Activated naive CD8-positive, alpha-beta T cell treated with anti-CD3 and anti-CD28 coated beads, Interleukin-2, amount 10 ng/mL, durations not matched to agents 7 days and 5 days (primary cell): ENCODE data around the gene PLEKHD1. TPM values are rescaled to one million over a fixed set of nuclear protein-coding genes. Genes with fewer than 3 reads are reported as not detected.
"Not testable (repeated sequence)": the region's sequence is repeated elsewhere in the genome, so short reads cannot be mapped to it uniquely, and the experiment has no call there.

ENCODE experiments used
- ATAC-seq: fragments of 150-1000 bp; cut with Tn5 transposase; one replicate; pipeline ENCODE4 v1.10.0; 2021; ENCODE audit warnings: low read depth, moderate library complexity
- POLR2A ChIA-PET: fragments of 350-600 bp; sonication (Branson Sonifier 250); formaldehyde crosslinking; loops from one replicate; lab custom pipeline; 2021; ENCODE audit warnings: antibody characterized with exemption; lab: Charles Lee
- DNase-seq: peaks from one replicate; pipeline ENCODE4 v3.0.0; 2021
- H3K27ac Mint-ChIP-seq: one replicate; pipeline ENCODE4 v1.8.0; 2022; ENCODE audit warnings: mild to moderate bottlenecking, mixed read lengths
- H3K27me3 Mint-ChIP-seq: one replicate; pipeline ENCODE4 v1.8.0; 2022; ENCODE audit warnings: mild to moderate bottlenecking, moderate library complexity, mixed read lengths
- H3K36me3 Mint-ChIP-seq: one replicate; pipeline ENCODE4 v1.8.0; 2021; ENCODE audit warnings: mild to moderate bottlenecking, mixed read lengths
- H3K4me1 Mint-ChIP-seq: one replicate; pipeline ENCODE4 v1.8.0; 2021; ENCODE audit warnings: mixed read lengths
- H3K4me3 Mint-ChIP-seq: one replicate; pipeline ENCODE4 v1.8.0; 2022; ENCODE audit warnings: mild to moderate bottlenecking, moderate library complexity, mixed read lengths
- H3K9me3 Mint-ChIP-seq: one replicate; pipeline ENCODE4 v1.8.0; 2021; ENCODE audit warnings: mixed read lengths
- total RNA-seq, 2 experiments: library from RNA; stranded (reverse); gene quantifications; one replicate each; pipeline ENCODE4 v1.2.3, GENCODE V29; 2021

The PLEKHD1 gene
- total RNA-seq, 2 experiments from 2014 or later, result 0.08 to 0.11 TPM

DNA sequence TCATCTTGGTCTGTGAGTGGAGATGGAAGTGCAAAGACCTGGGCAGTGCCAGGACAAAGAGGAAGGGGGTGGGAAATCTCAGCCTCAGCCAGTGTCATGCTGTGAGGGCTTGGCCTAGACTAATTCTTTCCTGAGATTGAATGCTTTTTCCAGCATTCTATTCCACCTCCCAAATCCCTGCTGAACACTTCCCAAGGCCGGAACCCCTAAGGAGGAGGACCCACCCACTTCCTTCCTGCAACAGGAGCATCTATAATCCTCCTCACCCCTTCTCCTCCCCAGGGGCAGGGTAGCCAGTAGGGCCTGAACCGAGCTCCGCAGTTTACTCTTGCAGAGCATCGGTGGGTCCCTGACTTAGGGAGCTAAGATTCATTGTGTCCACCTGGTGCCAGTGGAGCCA, 3.2 kb downstream of the PLEKHD1 start:
- no peaks in the 10 kb centered on the region for H3K9me3 Mint-ChIP-seq
- no peak for ATAC-seq
- no peak for DNase-seq
- no peaks in the 10 kb centered on the region for H3K36me3 Mint-ChIP-seq
- H3K4me3 Mint-ChIP-seq, result no peak overlapping the region
- peaks cover 4% of the 10 kb centered on the region for H3K4me1 Mint-ChIP-seq
- POLR2A ChIA-PET, result no interaction called here
- peaks cover 52% of the 10 kb centered on the region for H3K27me3 Mint-ChIP-seq
- H3K27ac Mint-ChIP-seq, result no peak overlapping the region

DNA sequence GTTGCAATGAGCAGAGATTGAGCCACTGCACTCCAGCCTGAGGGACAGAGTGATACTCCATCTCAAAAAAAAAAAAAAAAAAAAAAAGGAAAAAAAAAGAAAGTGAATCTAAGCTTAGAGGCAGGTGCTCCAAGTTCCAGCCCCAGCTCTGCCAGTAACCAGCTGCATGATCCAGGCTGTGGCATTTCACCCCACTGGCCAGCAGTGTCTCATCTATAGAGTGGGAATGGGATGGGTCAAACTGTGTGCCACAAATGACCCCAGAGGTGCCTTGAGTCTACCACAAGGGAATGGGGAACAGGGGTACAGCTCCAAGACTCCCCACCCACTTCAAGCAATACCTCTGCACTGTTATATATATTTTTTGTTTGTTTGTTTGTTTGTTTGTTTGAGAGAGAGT, 5.0 kb downstream of the PLEKHD1 start:
- POLR2A ChIA-PET, result no interaction called here
- no peaks in the 10 kb centered on the region for H3K36me3 Mint-ChIP-seq
- no peak for DNase-seq
- H3K27me3 Mint-ChIP-seq, result peaks cover 39% of the 10 kb centered on the region
- no peaks in the 10 kb centered on the region for H3K4me1 Mint-ChIP-seq
- no peak overlapping the region for H3K27ac Mint-ChIP-seq
- no peaks in the 10 kb centered on the region for H3K9me3 Mint-ChIP-seq
- ATAC-seq, result no peak
- no peak overlapping the region for H3K4me3 Mint-ChIP-seq

DNA sequence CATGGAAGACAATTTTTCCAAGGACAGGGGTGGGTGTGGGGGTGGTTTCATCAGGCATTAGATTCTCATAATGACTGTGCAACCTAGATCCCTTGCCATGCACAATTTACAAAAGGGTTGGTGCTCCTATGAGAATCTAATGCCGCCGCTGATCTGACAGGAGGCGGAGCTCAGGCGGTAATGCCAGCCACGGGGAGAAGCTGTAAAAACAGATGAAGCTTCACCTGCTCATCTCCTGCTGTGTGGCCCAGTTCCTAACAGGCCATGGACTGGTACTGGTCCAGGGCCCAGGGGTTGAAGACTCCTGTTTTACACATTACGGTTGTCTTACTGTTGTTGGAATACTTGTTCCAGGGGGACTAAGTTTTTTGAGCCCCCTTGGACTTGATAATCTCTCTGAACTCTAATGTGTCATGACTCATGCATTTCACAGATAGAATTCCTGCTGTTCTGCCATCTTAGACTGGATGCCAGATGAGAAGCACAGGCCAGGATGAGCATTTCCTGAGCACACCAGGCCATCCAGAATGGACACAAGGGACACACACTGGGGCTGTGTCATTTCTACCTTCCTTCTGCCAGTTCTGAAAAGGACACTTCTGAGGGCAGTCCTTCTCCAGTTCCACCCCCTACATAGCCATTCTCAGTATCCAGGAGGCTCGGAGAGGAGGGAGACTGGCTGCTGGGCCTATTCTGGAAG, 5.8 kb downstream of the PLEKHD1 start:
- no peak for ATAC-seq
- no peaks in the 10 kb centered on the region for H3K4me1 Mint-ChIP-seq
- no peak for DNase-seq
- peaks cover 35% of the 10 kb centered on the region for H3K27me3 Mint-ChIP-seq
- no peaks in the 10 kb centered on the region for H3K9me3 Mint-ChIP-seq
- no peak overlapping the region for H3K27ac Mint-ChIP-seq
- no peaks in the 10 kb centered on the region for H3K36me3 Mint-ChIP-seq
- H3K4me3 Mint-ChIP-seq, result no peak overlapping the region
- POLR2A ChIA-PET, result no interaction called here

DNA sequence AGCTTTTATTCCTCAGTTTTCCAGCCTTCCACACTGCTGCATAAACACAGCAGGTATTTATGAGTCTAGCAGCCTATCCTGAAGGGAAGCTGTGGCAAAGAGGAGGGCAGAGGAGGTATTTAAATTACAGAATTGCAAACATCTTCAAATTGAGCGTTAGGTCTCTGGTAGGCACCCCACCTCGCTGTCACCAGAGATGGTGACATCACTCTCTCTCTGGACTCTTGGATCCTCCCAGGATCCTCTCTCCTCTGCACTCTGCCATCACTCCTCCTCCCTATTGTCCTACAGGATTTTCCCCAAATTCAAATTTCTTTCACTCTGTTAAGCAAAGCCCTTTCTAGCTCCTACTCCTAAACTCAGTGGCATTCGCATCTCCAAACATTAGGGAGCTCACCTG, 6.7 kb downstream of the PLEKHD1 start:
- ATAC-seq (no peak), DNase-seq (no peak)
- Mint-ChIP-seq H3K4me3 (no peak overlapping the region), H3K9me3 (no peaks in the 10 kb centered on the region), H3K27me3 (peaks cover 29% of the 10 kb centered on the region), H3K4me1 (no peaks in the 10 kb centered on the region), H3K27ac (no peak overlapping the region), H3K36me3 (no peaks in the 10 kb centered on the region)
- POLR2A ChIA-PET, result no interaction called here

- DNase-seq (no peak), ATAC-seq (no peak)
- Mint-ChIP-seq H3K9me3 (no peaks in the 10 kb centered on the region), H3K4me3 (no peak overlapping the region), H3K36me3 (no peaks in the 10 kb centered on the region), H3K4me1 (no peaks in the 10 kb centered on the region), H3K27ac (no peak overlapping the region), H3K27me3 (peaks cover 14% of the 10 kb centered on the region)
- POLR2A ChIA-PET, result no interaction called here
Measured at GRCh38 chr14:69493038-69493437, 8.5 kb downstream of the PLEKHD1 start.

- Mint-ChIP-seq H3K27me3 (peaks cover 12% of the 10 kb centered on the region), H3K4me1 (no peaks in the 10 kb centered on the region), H3K9me3 (no peaks in the 10 kb centered on the region), H3K36me3 (no peaks in the 10 kb centered on the region), H3K4me3 (no peak overlapping the region), H3K27ac (no peak overlapping the region)
- DNase-seq, result no peak
- no peak for ATAC-seq
- POLR2A ChIA-PET, result no interaction called here
Measured at GRCh38 chr14:69493791-69494190, 9.3 kb downstream of the PLEKHD1 start.

DNA sequence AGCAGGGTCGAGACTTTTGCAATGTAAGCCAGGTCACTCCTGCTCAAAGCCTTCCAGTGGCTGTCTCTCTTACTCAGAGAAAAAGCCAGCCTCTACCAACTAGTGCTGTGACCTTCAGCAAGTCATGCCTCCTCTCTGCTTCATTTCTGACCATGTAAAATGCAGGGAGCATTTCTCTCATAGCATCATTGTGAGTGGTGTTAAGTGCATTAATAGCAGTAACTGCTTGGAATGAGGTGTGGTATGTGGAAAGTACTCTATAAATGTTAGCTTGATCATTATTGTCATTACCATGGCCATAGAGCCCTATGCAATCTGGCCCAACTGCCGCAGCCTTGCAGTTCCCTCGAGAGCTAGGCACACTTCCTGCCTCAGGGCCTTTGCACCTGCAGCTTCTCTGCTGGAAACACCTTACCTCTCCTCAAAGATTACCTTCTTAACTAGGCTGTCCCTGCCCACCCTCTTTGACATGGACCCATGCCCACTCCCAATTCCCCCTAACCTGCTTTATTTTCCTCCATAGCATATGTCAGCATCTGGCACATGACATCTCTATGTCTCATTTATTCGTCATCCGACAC, 10.9 kb downstream of the PLEKHD1 start:
- no peak for ATAC-seq
- Mint-ChIP-seq H3K9me3 (no peaks in the 10 kb centered on the region), H3K27me3 (peaks cover 12% of the 10 kb centered on the region), H3K36me3 (no peaks in the 10 kb centered on the region), H3K27ac (no peak overlapping the region), H3K4me3 (no peak overlapping the region), H3K4me1 (no peaks in the 10 kb centered on the region)
- no peak for DNase-seq
- POLR2A ChIA-PET, result no interaction called here

DNA sequence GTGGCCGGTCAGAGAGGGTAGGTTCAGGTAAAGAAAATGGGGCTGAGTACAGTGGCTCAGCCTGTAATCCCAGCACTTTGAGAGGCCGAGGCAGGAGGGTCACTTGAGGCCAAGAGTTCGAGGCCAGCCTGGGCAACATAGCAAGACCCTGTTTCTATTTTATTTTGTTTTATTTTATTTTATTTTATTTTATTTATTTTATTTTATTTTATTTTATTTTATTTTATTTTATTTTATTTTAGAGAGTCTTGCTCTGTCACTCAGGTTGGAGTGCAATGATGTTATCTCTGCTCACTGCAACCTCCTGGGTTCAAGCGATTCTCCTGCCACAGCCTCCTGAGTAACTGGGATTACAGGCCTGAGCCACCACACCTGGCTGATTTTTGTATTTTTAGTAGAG, 13.3 kb downstream of the PLEKHD1 start:
- H3K27me3 Mint-ChIP-seq, H3K27ac Mint-ChIP-seq, H3K9me3 Mint-ChIP-seq, H3K4me3 Mint-ChIP-seq, DNase-seq, POLR2A ChIA-PET, H3K36me3 Mint-ChIP-seq, ATAC-seq, H3K4me1 Mint-ChIP-seq: not testable (repeated sequence)

DNA sequence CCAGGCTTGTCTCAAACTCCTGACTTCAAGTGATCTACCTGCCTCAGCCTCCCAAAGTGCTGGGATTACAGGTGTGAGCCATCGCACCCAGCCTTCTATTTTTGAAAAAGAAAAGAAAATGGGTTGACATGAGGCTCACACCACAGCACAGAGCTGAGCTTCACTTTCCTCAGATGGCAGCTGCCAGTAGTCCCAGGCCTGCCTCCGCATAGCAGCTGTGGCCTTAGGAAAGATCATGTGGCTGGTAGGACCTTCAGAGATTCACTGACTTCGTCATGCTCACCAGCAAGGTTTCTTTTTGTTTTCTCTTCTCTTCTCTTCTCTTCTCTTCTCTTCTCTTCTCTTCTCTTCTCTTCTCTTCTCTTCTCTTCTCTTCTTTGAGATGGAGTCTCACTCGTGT, 13.8 kb downstream of the PLEKHD1 start:
- H3K27me3 Mint-ChIP-seq, H3K4me1 Mint-ChIP-seq, H3K9me3 Mint-ChIP-seq, H3K4me3 Mint-ChIP-seq, ATAC-seq, DNase-seq, H3K27ac Mint-ChIP-seq, POLR2A ChIA-PET, H3K36me3 Mint-ChIP-seq: not testable (repeated sequence)

- no peaks in the 10 kb centered on the region for H3K4me1 Mint-ChIP-seq
- H3K27me3 Mint-ChIP-seq, result peaks cover 8% of the 10 kb centered on the region
- ATAC-seq, result no peak
- POLR2A ChIA-PET, result no interaction called here
- H3K9me3 Mint-ChIP-seq, result no peaks in the 10 kb centered on the region
- H3K27ac Mint-ChIP-seq, result no peak overlapping the region
- H3K36me3 Mint-ChIP-seq, result no peaks in the 10 kb centered on the region
- no peak overlapping the region for H3K4me3 Mint-ChIP-seq
- DNase-seq, result no peak
Measured at GRCh38 chr14:69499436-69499835, 14.9 kb downstream of the PLEKHD1 start.

GRCh38 chr14:69500096-69500495, 15.6 kb downstream of the PLEKHD1 start:
- Mint-ChIP-seq H3K36me3 (no peaks in the 10 kb centered on the region), H3K27ac (no peak overlapping the region), H3K27me3 (peaks cover 8% of the 10 kb centered on the region), H3K4me1 (no peaks in the 10 kb centered on the region), H3K9me3 (no peaks in the 10 kb centered on the region), H3K4me3 (no peak overlapping the region)
- POLR2A ChIA-PET, result no interaction called here
- ATAC-seq (no peak), DNase-seq (no peak)

DNA sequence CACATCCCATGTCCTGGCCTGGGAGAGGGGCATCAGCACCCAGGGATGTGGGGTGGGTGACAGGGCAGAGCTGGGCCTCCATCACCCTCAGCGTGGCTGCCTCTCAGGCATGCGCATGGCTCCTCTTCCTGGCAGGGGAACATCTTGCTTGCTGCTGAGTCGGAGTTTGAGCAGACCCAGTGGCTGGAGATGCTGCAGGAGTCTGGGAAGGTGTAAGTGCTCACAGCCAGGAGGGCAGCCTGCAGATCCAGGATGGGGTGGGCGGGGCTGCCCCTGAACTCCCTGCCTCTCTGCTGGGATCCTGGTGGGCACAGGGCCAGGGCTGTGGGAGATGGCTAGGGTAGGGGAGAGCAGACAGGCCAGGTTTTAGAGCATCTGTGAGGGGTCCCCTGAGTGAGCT, 16.2 kb downstream of the PLEKHD1 start:
- POLR2A ChIA-PET, result no interaction called here
- Mint-ChIP-seq H3K4me1 (no peaks in the 10 kb centered on the region), H3K4me3 (no peak overlapping the region), H3K27me3 (peaks cover 7% of the 10 kb centered on the region), H3K27ac (no peak overlapping the region), H3K36me3 (no peaks in the 10 kb centered on the region), H3K9me3 (no peaks in the 10 kb centered on the region)
- no peak for ATAC-seq
- DNase-seq, result no peak

DNA sequence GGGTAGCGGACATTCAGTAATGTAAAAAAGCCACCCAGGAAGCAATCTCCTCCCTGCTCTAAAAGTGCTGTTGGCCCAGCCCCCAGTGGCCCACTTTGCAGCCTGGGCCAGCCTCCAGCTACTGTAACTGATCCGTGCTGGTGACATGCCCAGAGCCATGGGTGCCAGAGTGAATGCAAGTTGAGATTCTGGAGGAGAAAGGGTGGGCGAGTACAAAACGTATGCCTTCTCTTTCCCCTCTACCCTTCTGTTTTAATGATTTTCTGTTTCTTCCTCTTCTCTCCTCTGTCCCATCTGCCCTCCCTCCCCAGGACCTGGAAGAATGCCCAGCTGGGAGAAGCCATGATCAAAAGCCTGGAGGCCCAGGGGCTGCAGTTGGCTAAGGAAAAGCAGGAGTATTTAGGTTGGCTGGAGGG, 16.9 kb downstream of the PLEKHD1 start:
- no peaks in the 10 kb centered on the region for H3K36me3 Mint-ChIP-seq

DNA sequence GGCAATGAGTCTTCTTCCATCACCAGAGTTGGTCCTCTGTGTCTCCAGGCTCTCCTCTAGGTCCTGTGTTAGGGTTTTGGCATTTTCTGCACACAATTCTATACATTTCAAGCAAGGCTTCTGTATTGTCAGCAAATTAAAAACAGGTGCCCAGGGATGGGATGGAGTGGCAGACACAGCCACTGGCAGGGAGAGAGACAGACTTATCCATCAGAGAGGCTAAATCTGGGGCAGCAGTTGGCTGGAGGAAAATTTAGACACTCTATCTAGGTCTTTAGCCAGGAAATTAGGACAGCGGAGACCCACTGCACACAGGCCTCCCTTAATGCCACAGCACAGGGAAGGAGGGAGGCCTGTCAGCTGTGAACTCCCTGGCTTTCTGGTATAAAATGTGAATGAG, 20.2 kb downstream of the PLEKHD1 start:
- DNase-seq (no peak), ATAC-seq (no peak)
- H3K27me3 Mint-ChIP-seq, result peaks cover 22% of the 10 kb centered on the region
- H3K4me3 Mint-ChIP-seq, result no peak overlapping the region
- POLR2A ChIA-PET, result no interaction called here
- H3K36me3 Mint-ChIP-seq, result no peaks in the 10 kb centered on the region
- no peaks in the 10 kb centered on the region for H3K9me3 Mint-ChIP-seq
- H3K4me1 Mint-ChIP-seq, result no peaks in the 10 kb centered on the region
- H3K27ac Mint-ChIP-seq, result no peak overlapping the region

More for the DNA sequence above, 16.9 kb downstream of the PLEKHD1 start:
- Mint-ChIP-seq H3K27ac (no peak overlapping the region), H3K4me1 (no peaks in the 10 kb centered on the region), H3K27me3 (peaks cover 7% of the 10 kb centered on the region), H3K4me3 (no peak overlapping the region), H3K9me3 (no peaks in the 10 kb centered on the region)
- DNase-seq, result no peak
- POLR2A ChIA-PET, result no interaction called here
- ATAC-seq, result no peak
